Fibroblast of lung (primary cell): Measurements from ENCODE around the gene ABCA9. TPM values are rescaled to one million over a fixed set of nuclear protein-coding genes. Genes with fewer than 3 reads are reported as not detected.

Experiments
- DNase-seq, 2 donors: peaks; one replicate each; pipeline versions ENCODE4 v3.0.0 to v3.0.0-alpha.2; 2010; ENCODE audit warnings: low read depth in 2 of 2
- H2AFZ ChIP-seq: 2 replicates; pipeline ENCODE4 v1.5.1; 2012; ENCODE audit warnings: low read length, control low read depth, inconsistent platforms
- H3K27ac ChIP-seq: 2 replicates; pipeline ENCODE4 v1.5.1; 2011; ENCODE audit warnings: low read length, control low read depth; ENCODE audit not compliant: insufficient read depth
- H3K27me3 ChIP-seq: 2 replicates; pipeline ENCODE4 v1.5.1; 2011; ENCODE audit warnings: mild to moderate bottlenecking, low read length; ENCODE audit not compliant: control insufficient read depth, insufficient read depth
- H3K36me3 ChIP-seq: 2 replicates; pipeline ENCODE4 v1.5.1; 2011; ENCODE audit warnings: low read length; ENCODE audit not compliant: control insufficient read depth, insufficient read depth
- H3K4me1 ChIP-seq: 2 replicates; pipeline ENCODE4 v1.5.1; 2011; ENCODE audit warnings: low read length; ENCODE audit not compliant: control insufficient read depth, insufficient read depth; ENCODE audit errors: extremely low read depth
- H3K4me2 ChIP-seq: 2 replicates; pipeline ENCODE4 v1.5.1; 2011; ENCODE audit warnings: low read length, control low read depth; ENCODE audit not compliant: insufficient read depth; ENCODE audit errors: extremely low read depth
- H3K4me3 ChIP-seq, 4 experiments: fragments of 200-600 bp in 1 of 4; sonication (generic) in 1 of 4; replicated peaks in 1 of 4; 2 replicates each; pipeline ENCODE4 v1.5.1; 2011 to 2016; ENCODE audit warnings: low read length in 4 of 4, low read depth in 3 of 4, mild to moderate bottlenecking in 3 of 4, control low read depth in 2 of 4, inconsistent platforms in 1 of 4, mixed read lengths in 1 of 4; ENCODE audit not compliant: insufficient read depth in 1 of 4; ENCODE audit errors: control extremely low read depth in 1 of 4
- H3K79me2 ChIP-seq: 2 replicates; pipeline ENCODE4 v1.5.1; 2012; ENCODE audit warnings: mild to moderate bottlenecking, low read length, inconsistent platforms; ENCODE audit not compliant: control insufficient read depth, insufficient read depth
- H3K9ac ChIP-seq: 2 replicates; pipeline ENCODE4 v1.5.1; 2011; ENCODE audit warnings: mild to moderate bottlenecking, low read length, control low read depth; ENCODE audit not compliant: insufficient read depth
- H3K9me3 ChIP-seq: 2 replicates; pipeline ENCODE4 v1.5.1; 2012; ENCODE audit warnings: low read depth, low read length; ENCODE audit not compliant: control insufficient read depth, insufficient read depth
- H4K20me1 ChIP-seq: 2 replicates; pipeline ENCODE4 v1.5.1; 2011; ENCODE audit warnings: low read length; ENCODE audit not compliant: control insufficient read depth, insufficient read depth; ENCODE audit errors: extremely low read depth
- EZH2 ChIP-seq: IDR thresholded peaks from 2 replicates; pipeline ENCODE4 v1.5.1; 2012; ENCODE audit warnings: low read length, control low read depth, mild to moderate bottlenecking; ENCODE audit errors: missing control alignments
- polyA plus RNA-seq, 2 donors: library from polyadenylated mRNA; depleted of rRNA in 1 of 2; stranded (reverse) in 1 of 2; unstranded in 1 of 2; fragments of >200 nt; gene quantifications; 2 replicates each; pipeline ENCODE4 v1.2.1, GENCODE V29; 2011 to 2012; ENCODE audit warnings: missing spikeins in 1 of 2
- total RNA-seq: library from RNA; depleted of rRNA; stranded (reverse); fragments of >200 nt; gene quantifications from 2 replicates; pipeline ENCODE4 v1.2.1, GENCODE V29; 2014
- TF ChIP-seq, protein P1 (sequence below), 2 donors: IDR thresholded peaks in 1 of 2; conservative IDR thresholded peaks in 1 of 2; 1 replicate in 1 of 2; 2 replicates in 1 of 2; pipeline ENCODE4 v1.5.1; 2011 to 2012; ENCODE audit warnings: low read length in 2 of 2, control low read depth in 1 of 2, inconsistent platforms in 1 of 2, low read depth in 1 of 2, mild to moderate bottlenecking in 1 of 2

The ABCA9 gene
- total and polyA plus RNA-seq, 2 donors (not counting 1 experiment from before 2014, with no cell fraction given), result 1.6 to 3.1 TPM

- H3K36me3 ChIP-seq, result no peaks in the 10 kb centered on the region
- no peak overlapping the region for H3K27ac ChIP-seq
- H3K9me3 ChIP-seq, result no peaks in the 10 kb centered on the region
- H2AFZ ChIP-seq, result no peak overlapping the region
- no peak overlapping the region for H3K4me3 ChIP-seq
- H3K9ac ChIP-seq, result no peak overlapping the region
- no peak overlapping the region for H3K4me2 ChIP-seq
- H3K27me3 ChIP-seq, result no peaks in the 10 kb centered on the region
- H4K20me1 ChIP-seq, result no peaks in the 10 kb centered on the region
- H3K4me1 ChIP-seq, result no peaks in the 10 kb centered on the region
- no peaks in the 10 kb centered on the region for H3K79me2 ChIP-seq
- TF ChIP-seq, protein P1, sequence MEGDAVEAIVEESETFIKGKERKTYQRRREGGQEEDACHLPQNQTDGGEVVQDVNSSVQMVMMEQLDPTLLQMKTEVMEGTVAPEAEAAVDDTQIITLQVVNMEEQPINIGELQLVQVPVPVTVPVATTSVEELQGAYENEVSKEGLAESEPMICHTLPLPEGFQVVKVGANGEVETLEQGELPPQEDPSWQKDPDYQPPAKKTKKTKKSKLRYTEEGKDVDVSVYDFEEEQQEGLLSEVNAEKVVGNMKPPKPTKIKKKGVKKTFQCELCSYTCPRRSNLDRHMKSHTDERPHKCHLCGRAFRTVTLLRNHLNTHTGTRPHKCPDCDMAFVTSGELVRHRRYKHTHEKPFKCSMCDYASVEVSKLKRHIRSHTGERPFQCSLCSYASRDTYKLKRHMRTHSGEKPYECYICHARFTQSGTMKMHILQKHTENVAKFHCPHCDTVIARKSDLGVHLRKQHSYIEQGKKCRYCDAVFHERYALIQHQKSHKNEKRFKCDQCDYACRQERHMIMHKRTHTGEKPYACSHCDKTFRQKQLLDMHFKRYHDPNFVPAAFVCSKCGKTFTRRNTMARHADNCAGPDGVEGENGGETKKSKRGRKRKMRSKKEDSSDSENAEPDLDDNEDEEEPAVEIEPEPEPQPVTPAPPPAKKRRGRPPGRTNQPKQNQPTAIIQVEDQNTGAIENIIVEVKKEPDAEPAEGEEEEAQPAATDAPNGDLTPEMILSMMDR (conservative IDR thresholded peaks at IDR 0.05 in 1 of 2, IDR thresholded peaks at IDR 0.05 in 1 of 2; ENCODE audit: low read depth in 1 of 2, low read length in 2 of 2), result no peak
- TF ChIP-seq EZH2, result no peak
- no peak for DNase-seq
Measured at GRCh38 chr17:69056179-69056823, 4.4 kb downstream of the ABCA9 start.

DNA sequence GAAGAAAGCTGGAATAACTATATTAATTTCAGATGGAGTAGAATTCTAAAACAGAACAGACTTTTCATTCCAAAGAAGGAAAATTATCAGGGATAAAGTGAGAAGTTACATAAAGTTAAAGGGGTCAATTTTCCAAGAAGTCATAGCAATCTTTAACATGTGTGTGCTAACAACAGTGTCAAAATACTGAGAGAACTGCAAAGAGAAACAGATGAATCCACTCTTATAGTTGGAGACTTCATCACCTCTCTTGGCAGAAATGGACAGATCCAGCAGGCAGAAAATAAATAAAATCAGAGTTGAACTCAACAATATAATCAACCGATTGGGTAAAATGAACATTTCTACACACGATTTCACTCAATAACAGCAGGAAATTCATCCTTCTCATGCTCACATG lies 5.4 kb downstream of the ABCA9 start:
- no peak for TF ChIP-seq EZH2
- TF ChIP-seq, protein P1 (conservative IDR thresholded peaks at IDR 0.05 in 1 of 2, IDR thresholded peaks at IDR 0.05 in 1 of 2; ENCODE audit: low read depth in 1 of 2, low read length in 2 of 2), result no peak
- Histone ChIP-seq H4K20me1 (no peaks in the 10 kb centered on the region), H3K4me1 (no peaks in the 10 kb centered on the region), H3K79me2 (no peaks in the 10 kb centered on the region), H3K27ac (no peak overlapping the region), H2AFZ (no peak overlapping the region), H3K4me3 (no peak overlapping the region), H3K36me3 (no peaks in the 10 kb centered on the region), H3K9ac (no peak overlapping the region), H3K27me3 (no peaks in the 10 kb centered on the region), H3K4me2 (no peak overlapping the region), H3K9me3 (no peaks in the 10 kb centered on the region)
- no peak for DNase-seq

GRCh38 chr17:69050999-69051775 lies 9.5 kb downstream of the ABCA9 start:
- Histone ChIP-seq H2AFZ (no peak overlapping the region), H4K20me1 (no peaks in the 10 kb centered on the region), H3K4me2 (no peak overlapping the region), H3K4me1 (peaks cover 5% of the 10 kb centered on the region), H3K27me3 (no peaks in the 10 kb centered on the region), H3K79me2 (no peaks in the 10 kb centered on the region), H3K4me3 (no peak overlapping the region), H3K9ac (no peak overlapping the region), H3K36me3 (no peaks in the 10 kb centered on the region), H3K27ac (no peak overlapping the region), H3K9me3 (no peaks in the 10 kb centered on the region)
- peak; percentile 20 to 88 for DNase-seq
- TF ChIP-seq EZH2, result no peak
- TF ChIP-seq, protein P1 (conservative IDR thresholded peaks at IDR 0.05 in 1 of 2, IDR thresholded peaks at IDR 0.05 in 1 of 2; ENCODE audit: low read depth in 1 of 2, low read length in 2 of 2), result no peak
